ENCODE measurements around the gene HNRNPK.

DNA sequence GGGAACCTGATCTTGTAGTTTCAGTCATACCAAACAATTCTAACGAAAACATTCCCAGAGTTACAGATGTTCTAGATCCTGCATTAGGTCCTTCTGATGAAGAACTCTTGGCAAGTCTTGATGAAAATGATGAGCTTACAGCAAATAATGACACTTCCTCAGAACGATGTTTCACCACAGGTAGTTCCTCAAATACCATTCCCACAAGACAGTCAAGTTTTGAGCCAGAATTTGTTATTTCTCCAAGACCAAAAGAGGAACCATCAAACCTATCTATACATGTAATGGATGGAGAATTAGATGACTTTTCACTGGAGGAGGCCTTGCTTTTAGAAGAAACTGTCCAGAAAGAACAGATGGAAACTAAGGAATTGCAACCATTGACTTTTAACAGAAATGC lies 21.6 kb upstream of the HNRNPK start:
- TF ChIP-seq, protein P1, sequence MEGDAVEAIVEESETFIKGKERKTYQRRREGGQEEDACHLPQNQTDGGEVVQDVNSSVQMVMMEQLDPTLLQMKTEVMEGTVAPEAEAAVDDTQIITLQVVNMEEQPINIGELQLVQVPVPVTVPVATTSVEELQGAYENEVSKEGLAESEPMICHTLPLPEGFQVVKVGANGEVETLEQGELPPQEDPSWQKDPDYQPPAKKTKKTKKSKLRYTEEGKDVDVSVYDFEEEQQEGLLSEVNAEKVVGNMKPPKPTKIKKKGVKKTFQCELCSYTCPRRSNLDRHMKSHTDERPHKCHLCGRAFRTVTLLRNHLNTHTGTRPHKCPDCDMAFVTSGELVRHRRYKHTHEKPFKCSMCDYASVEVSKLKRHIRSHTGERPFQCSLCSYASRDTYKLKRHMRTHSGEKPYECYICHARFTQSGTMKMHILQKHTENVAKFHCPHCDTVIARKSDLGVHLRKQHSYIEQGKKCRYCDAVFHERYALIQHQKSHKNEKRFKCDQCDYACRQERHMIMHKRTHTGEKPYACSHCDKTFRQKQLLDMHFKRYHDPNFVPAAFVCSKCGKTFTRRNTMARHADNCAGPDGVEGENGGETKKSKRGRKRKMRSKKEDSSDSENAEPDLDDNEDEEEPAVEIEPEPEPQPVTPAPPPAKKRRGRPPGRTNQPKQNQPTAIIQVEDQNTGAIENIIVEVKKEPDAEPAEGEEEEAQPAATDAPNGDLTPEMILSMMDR (IDR thresholded peaks at IDR 0.05): no peak
- TF ChIP-seq POLR2A (IDR thresholded peaks at IDR 0.05): no peak
